Ishikawa (cell line): Measurements from ENCODE around the gene TAF9B.

Experiments used
- CEBPB ChIP-seq: IDR thresholded peaks from 2 replicates; pipeline ENCODE4 v1.6.1; 2012
- CREB1 ChIP-seq: IDR thresholded peaks from 2 replicates; pipeline ENCODE4 v1.6.1; 2012; ENCODE audit warnings: low read depth
- EGR1 ChIP-seq: IDR thresholded peaks from 2 replicates; pipeline ENCODE4 v1.6.1; 2012
- EP300 ChIP-seq: IDR thresholded peaks from 2 replicates; pipeline ENCODE4 v1.6.1; 2012; ENCODE audit warnings: borderline replicate concordance
- FOXM1 ChIP-seq: IDR thresholded peaks from 2 replicates; pipeline ENCODE4 v1.6.1; 2012; ENCODE audit warnings: low read depth, borderline replicate concordance
- NFIC ChIP-seq: IDR thresholded peaks from 2 replicates; pipeline ENCODE4 v1.6.1; 2012
- RAD21 ChIP-seq: IDR thresholded peaks from 2 replicates; pipeline ENCODE4 v1.6.1; 2012; ENCODE audit warnings: low read depth
- TAF1 ChIP-seq: IDR thresholded peaks from 2 replicates; pipeline ENCODE4 v1.6.1; 2012; ENCODE audit warnings: low read depth, mild to moderate bottlenecking
- TCF12 ChIP-seq: IDR thresholded peaks from 2 replicates; pipeline ENCODE4 v1.6.1; 2012; ENCODE audit warnings: low read depth
- TEAD4 ChIP-seq: IDR thresholded peaks from 2 replicates; pipeline ENCODE4 v1.6.1; 2012
- YY1 ChIP-seq: IDR thresholded peaks from 2 replicates; pipeline ENCODE4 v1.6.1; 2012; ENCODE audit warnings: low read depth
- ZBTB7A ChIP-seq: IDR thresholded peaks from 2 replicates; pipeline ENCODE4 v1.6.1; 2012; ENCODE audit warnings: low read depth
- TF ChIP-seq, protein P1 (sequence below): IDR thresholded peaks from 2 replicates; pipeline ENCODE4 v1.6.1; 2012
- TF ChIP-seq, protein P2 (sequence below): IDR thresholded peaks from 2 replicates; pipeline ENCODE4 v1.6.1; 2012; ENCODE audit warnings: low read depth, mild to moderate bottlenecking
- TF ChIP-seq, protein P3 (sequence below): IDR thresholded peaks from 2 replicates; pipeline ENCODE4 v1.6.1; 2012

TAF9B gene

DNA sequence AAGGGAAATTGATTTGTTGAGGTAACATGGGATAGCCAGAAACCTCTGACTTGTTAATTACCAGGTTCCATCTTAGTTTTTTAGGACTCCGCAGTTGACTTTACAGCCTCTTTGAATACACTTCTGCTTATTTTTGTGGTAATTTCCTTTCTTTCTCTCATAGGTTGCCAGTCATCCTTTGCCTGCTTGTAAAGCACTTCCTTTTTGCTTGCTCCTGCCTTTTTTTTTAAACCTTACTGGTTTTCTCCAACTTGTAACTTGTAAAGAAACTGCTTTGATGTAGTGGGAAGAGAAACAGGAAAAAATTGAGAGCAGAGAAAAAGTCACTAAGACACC lies 32.8 kb downstream of the TAF9B start:
- TF ChIP-seq FOXM1 (no peak), TCF12 (no peak), TAF1 (no peak), NFIC (no peak), EP300 (no peak), CREB1 (no peak), YY1 (no peak), RAD21 (no peak), ZBTB7A (no peak), EGR1 (no peak), TEAD4 (no peak)
- TF ChIP-seq, protein P1, sequence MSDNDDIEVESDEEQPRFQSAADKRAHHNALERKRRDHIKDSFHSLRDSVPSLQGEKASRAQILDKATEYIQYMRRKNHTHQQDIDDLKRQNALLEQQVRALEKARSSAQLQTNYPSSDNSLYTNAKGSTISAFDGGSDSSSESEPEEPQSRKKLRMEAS: no peak
- TF ChIP-seq, protein P2, sequence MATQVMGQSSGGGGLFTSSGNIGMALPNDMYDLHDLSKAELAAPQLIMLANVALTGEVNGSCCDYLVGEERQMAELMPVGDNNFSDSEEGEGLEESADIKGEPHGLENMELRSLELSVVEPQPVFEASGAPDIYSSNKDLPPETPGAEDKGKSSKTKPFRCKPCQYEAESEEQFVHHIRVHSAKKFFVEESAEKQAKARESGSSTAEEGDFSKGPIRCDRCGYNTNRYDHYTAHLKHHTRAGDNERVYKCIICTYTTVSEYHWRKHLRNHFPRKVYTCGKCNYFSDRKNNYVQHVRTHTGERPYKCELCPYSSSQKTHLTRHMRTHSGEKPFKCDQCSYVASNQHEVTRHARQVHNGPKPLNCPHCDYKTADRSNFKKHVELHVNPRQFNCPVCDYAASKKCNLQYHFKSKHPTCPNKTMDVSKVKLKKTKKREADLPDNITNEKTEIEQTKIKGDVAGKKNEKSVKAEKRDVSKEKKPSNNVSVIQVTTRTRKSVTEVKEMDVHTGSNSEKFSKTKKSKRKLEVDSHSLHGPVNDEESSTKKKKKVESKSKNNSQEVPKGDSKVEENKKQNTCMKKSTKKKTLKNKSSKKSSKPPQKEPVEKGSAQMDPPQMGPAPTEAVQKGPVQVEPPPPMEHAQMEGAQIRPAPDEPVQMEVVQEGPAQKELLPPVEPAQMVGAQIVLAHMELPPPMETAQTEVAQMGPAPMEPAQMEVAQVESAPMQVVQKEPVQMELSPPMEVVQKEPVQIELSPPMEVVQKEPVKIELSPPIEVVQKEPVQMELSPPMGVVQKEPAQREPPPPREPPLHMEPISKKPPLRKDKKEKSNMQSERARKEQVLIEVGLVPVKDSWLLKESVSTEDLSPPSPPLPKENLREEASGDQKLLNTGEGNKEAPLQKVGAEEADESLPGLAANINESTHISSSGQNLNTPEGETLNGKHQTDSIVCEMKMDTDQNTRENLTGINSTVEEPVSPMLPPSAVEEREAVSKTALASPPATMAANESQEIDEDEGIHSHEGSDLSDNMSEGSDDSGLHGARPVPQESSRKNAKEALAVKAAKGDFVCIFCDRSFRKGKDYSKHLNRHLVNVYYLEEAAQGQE: no peak
- TF ChIP-seq, protein P3, sequence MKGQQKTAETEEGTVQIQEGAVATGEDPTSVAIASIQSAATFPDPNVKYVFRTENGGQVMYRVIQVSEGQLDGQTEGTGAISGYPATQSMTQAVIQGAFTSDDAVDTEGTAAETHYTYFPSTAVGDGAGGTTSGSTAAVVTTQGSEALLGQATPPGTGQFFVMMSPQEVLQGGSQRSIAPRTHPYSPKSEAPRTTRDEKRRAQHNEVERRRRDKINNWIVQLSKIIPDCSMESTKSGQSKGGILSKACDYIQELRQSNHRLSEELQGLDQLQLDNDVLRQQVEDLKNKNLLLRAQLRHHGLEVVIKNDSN: no peak

DNA sequence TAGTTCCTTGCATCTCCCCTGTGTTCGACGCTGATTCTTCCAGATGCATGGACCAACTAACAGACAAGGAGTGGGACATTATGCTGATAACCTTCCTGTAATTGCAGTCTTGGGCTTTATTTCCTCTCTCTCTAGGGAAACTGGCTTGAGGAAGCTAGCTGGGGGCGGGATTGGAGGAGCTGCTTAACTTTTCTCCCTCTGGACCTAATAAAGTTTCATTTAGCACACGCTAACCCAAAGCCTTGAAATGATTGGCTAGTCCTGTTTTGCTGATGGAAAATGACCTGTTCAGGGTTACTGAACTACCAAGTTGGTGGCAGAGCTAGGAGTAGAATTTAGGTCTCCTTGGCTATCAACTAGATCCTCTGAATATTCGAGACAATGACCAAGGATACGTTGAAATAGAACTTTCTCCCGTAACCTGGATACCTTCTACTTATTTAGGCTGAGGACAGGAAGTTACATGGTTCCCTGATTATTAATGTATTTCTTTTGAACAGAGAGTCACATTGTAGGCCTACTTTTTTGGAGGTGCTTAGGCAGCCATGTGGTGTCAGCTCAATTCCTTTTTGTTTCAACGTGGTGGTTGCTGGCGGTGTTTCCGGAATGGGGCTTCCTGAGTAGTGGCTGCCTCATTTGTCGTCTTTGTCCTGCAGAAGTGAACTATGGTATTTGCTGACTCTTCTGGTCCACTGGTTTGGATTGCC lies 33.4 kb downstream of the TAF9B start:
- TF ChIP-seq, protein P3: no peak
- TF ChIP-seq, protein P1: no peak
- TF ChIP-seq TCF12: no peak
- TF ChIP-seq EGR1: no peak

DNA sequence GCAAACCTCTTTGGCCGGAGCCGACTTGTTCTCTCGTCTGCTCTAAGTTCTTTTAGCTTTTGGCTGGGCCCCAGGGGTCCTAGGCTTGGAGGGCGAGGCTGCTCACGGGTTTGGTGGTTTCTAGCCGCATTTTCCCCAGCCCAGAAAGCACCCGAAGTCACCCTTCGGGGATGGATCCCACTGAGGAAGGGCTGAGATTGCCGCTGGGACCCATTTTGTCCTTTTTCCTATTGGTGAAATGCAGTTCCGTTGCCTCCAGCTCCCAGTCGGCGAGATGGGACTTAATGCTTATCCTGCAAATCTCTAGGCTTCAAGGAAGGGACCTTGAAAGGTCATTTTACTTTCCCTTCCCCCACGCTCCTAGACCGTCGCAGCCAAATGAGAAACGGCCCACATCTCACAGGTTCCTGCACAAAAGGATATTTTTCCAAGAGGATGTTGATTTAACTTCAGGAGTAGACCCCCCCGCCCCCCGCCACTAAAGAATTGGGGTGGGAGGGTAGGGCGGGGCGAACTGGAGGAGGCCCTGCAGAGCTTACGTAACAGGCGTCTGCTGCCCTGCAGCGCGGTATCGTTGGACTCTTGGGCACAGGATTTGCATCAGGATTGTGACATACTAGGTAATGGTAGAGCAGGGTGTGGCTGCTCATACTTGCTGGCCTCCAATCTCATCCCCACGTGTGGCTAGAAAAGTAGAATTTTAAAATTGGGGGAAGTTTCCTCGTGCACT lies 34.8 kb downstream of the TAF9B start:
- TF ChIP-seq CEBPB: peak; percentile 51; the same call in 1 of the 2 replicates
- TF ChIP-seq NFIC: no peak

DNA sequence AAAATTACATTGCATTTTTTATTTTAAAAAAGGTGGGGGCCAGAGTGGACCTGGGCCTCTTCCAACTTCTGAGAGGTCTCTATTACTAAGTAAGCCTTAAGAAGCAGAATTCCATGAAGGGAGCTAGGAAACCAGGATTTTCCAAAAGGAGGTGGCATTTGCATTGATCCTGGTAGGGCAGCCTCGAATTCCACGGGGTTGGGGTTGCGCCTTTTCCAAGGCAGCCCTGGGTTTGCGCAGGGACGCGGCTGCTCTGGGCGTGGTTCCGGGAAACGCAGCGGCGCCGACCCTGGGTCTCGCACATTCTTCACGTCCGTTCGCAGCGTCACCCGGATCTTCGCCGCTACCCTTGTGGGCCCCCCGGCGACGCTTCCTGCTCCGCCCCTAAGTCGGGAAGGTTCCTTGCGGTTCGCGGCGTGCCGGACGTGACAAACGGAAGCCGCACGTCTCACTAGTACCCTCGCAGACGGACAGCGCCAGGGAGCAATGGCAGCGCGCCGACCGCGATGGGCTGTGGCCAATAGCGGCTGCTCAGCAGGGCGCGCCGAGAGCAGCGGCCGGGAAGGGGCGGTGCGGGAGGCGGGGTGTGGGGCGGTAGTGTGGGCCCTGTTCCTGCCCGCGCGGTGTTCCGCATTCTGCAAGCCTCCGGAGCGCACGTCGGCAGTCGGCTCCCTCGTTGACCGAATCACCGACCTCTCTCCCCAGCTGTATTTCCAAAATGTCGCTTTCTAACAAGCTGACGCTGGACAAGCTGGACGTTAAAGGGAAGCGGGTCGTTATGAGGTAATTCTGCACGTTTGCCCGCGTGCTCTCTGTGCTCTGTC lies 35.6 kb downstream of the TAF9B start, which contains the start of gene PGK1:
TSS of gene PGK1 (plus strand) at position 626 of the 824 bp plus-strand sequence. CDS start at position 719, 93 bp downstream.
- TF ChIP-seq EGR1: no peak
- TF ChIP-seq, protein P1: peak; percentile 83

DNA sequence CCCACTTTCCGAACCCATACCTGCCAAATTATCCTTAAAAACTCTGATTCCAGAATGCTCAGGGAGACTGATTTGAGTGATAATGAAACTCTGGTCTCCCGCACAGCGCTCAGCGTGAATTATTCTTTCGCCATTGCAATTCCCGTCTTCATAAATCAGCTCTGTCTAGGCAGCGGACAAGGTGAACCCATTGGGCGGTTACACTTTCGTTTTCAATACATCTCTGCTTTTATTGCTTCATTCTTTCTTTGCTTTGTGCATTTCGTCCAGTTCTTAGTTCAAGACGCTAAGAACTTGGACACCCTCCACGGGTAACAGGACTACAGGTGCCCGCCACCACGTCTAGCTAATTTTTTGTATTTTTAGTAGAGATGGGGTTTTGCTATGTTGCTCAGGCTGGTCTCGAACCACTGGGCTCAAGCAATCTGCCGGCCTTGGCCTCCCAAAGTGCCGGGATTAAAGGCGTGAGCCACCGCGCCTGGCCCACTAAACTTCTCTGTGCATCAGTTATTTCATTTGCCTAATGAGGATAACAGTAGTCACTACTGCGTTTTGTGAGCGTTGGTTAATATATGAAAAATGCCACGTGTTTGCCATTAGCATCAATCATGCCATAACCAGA lies 36.3 kb downstream of the TAF9B start:
- TF ChIP-seq, protein P3: no peak

DNA sequence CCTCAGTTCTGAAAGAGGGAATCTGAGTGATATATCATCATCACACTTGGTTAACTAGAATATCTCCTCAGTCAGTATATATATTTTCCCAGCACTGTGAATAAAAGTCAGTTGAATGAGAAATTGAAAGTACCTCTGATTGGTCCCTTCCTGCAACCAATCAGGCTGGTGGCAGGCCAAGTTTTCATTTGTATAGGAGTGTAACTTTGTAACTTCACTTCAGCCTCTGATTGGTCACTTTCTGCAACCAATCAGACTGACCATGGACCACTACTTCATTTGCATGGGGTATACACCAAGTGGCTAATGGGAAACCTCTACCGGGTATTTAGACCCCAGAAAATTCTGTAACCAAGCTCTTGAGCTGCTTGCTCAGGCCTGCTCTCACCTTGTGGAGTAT lies 37.4 kb downstream of the TAF9B start:
- TF ChIP-seq RAD21 (no peak), CEBPB (no peak)
- TF ChIP-seq, protein P3: no peak

DNA sequence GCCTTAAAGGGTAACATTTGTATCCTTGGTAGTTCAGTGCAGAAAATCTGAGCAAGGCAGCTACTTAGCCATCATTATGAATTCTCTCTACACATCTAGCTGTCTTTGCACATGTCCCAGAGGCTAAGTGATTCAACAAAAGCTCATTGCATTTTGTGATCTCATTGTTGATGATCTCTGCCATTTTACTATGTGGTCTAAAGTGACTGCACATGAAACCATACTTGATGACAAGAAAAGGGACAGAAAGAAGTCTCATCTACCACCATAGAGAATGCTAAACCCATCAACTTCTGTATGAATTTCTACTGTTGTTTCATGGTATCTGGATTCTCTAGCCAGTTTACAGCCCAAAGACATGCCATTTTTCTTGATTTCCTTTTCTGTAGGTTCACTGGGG lies 41.3 kb downstream of the TAF9B start:
- TF ChIP-seq, protein P2: no peak
- TF ChIP-seq EP300 (no peak), ZBTB7A (no peak), TAF1 (no peak), CREB1 (no peak), FOXM1 (no peak), RAD21 (no peak), TEAD4 (no peak), YY1 (no peak), CEBPB (no peak), NFIC (no peak), TCF12 (no peak)
- TF ChIP-seq, protein P1: no peak
- TF ChIP-seq, protein P3: no peak
